WTC11 (cell line): ENCODE data around the gene CABP7. TPM values are rescaled to one million over a fixed set of nuclear protein-coding genes. Genes with fewer than 3 reads are reported as not detected.

Experiments
- ATAC-seq: fragments of 200-7000 bp; cut with Tn5 transposase; 2 replicates; pipeline ENCODE4 v1.10.0; 2021; ENCODE audit warnings: mild to moderate bottlenecking, moderate library complexity
- CTCF ChIA-PET: fragments of 300-600 bp; sonication (Branson Sonifier 250); formaldehyde crosslinking; loops from one replicate; lab custom pipeline; 2021; ENCODE audit warnings: antibody characterized with exemption; lab: Charles Lee
- POLR2A ChIA-PET: fragments of 350-600 bp; sonication (Branson Sonifier 250); formaldehyde crosslinking; loops from one replicate; lab custom pipeline; 2021; ENCODE audit warnings: antibody characterized with exemption; lab: Charles Lee
- DNase-seq: peaks from one replicate; pipeline ENCODE4 v3.0.0; 2021; ENCODE audit warnings: low spot score
- H3K27ac Mint-ChIP-seq: 2 replicates; pipeline ENCODE4 v1.8.0; 2021; ENCODE audit warnings: mixed read lengths
- H3K27me3 Mint-ChIP-seq: 2 replicates; pipeline ENCODE4 v1.8.0; 2021; ENCODE audit warnings: low read depth, mild to moderate bottlenecking, moderate library complexity, mixed read lengths
- H3K36me3 Mint-ChIP-seq: 2 replicates; pipeline ENCODE4 v1.8.0; 2021; ENCODE audit warnings: mixed read lengths
- H3K4me1 Mint-ChIP-seq: 2 replicates; pipeline ENCODE4 v1.8.0; 2022; ENCODE audit warnings: mixed read lengths
- H3K4me3 Mint-ChIP-seq: 2 replicates; pipeline ENCODE4 v1.8.0; 2021; ENCODE audit warnings: mild to moderate bottlenecking, moderate library complexity, mixed read lengths
- H3K9me3 Mint-ChIP-seq: 2 replicates; pipeline ENCODE4 v1.8.0; 2021; ENCODE audit warnings: mixed read lengths
- ATF1 ChIP-seq: sonication (generic); formaldehyde crosslinking; IDR thresholded peaks from 2 replicates; pipeline ENCODE4 v1.8.1; 2023; ENCODE audit warnings: mild to moderate bottlenecking, moderate library complexity, missing genetic modification reagents
- CBFB ChIP-seq: sonication (generic); formaldehyde crosslinking; IDR thresholded peaks from 2 replicates; pipeline ENCODE4 v1.8.1; 2022; ENCODE audit warnings: mild to moderate bottlenecking, low read depth, missing genetic modification reagents
- ELF4 ChIP-seq: sonication (generic); formaldehyde crosslinking; IDR thresholded peaks from 2 replicates; pipeline ENCODE4 v1.8.1; 2022; ENCODE audit warnings: low read depth, mild to moderate bottlenecking, moderate library complexity, missing genetic modification reagents
- FOXP1 ChIP-seq: sonication (generic); formaldehyde crosslinking; IDR thresholded peaks from 2 replicates; pipeline ENCODE4 v1.8.0; 2022; ENCODE audit warnings: missing genetic modification reagents, mild to moderate bottlenecking, moderate library complexity, borderline replicate concordance
- GRHL2 ChIP-seq: fragments of 250-450 bp; sonication (Bioruptor Pico); IDR thresholded peaks from 2 replicates; pipeline ENCODE4 v1.8.0; 2022; ENCODE audit warnings: mild to moderate bottlenecking, moderate library complexity; ENCODE audit not compliant: insufficient replicate concordance, severe bottlenecking
- JUN ChIP-seq: sonication (generic); formaldehyde crosslinking; IDR thresholded peaks from 2 replicates; pipeline ENCODE4 v1.8.0; 2023; ENCODE audit warnings: mild to moderate bottlenecking, missing genetic modification reagents
- MXD4 ChIP-seq: fragments of 250-450 bp; sonication (Bioruptor Pico); IDR thresholded peaks from 2 replicates; pipeline ENCODE4 v1.8.0; 2021; ENCODE audit warnings: mild to moderate bottlenecking, moderate library complexity, borderline replicate concordance
- PRRX2 ChIP-seq: fragments of 250-450 bp; sonication (Bioruptor Pico); IDR thresholded peaks from 2 replicates; pipeline ENCODE4 v1.8.0; 2021; ENCODE audit warnings: mild to moderate bottlenecking
- SMAD4 ChIP-seq: sonication (generic); formaldehyde crosslinking; IDR thresholded peaks from 2 replicates; pipeline ENCODE4 v1.8.0; 2022; ENCODE audit warnings: mild to moderate bottlenecking, missing genetic modification reagents
- TP53 ChIP-seq: sonication (generic); formaldehyde crosslinking; IDR thresholded peaks from 2 replicates; pipeline ENCODE4 v1.8.1; 2023; ENCODE audit warnings: mild to moderate bottlenecking, missing genetic modification reagents
- ZNF263 ChIP-seq: sonication (generic); formaldehyde crosslinking; IDR thresholded peaks from 2 replicates; pipeline ENCODE4 v1.8.1; 2022; ENCODE audit warnings: low read depth, mild to moderate bottlenecking, moderate library complexity, missing genetic modification reagents
- ZNF416 ChIP-seq: fragments of 250-450 bp; sonication (Bioruptor Pico); IDR thresholded peaks from 2 replicates; pipeline ENCODE4 v1.9.0; 2021; ENCODE audit warnings: mild to moderate bottlenecking, inconsistent platforms
- total RNA-seq: library from RNA; stranded (reverse); gene quantifications from 3 replicates; pipeline ENCODE4 v1.2.3, GENCODE V29; 2021
- TF ChIP-seq, protein P1 (sequence below): fragments of 250-450 bp; sonication (Bioruptor Pico); IDR thresholded peaks from 2 replicates; pipeline ENCODE4 v1.9.0; 2021; ENCODE audit warnings: mild to moderate bottlenecking, borderline replicate concordance
- TF ChIP-seq, protein P2 (sequence below): sonication (generic); formaldehyde crosslinking; IDR thresholded peaks from 2 replicates; pipeline ENCODE4 v1.8.1; 2022; ENCODE audit warnings: low read depth, missing genetic modification reagents, borderline replicate concordance
- TF ChIP-seq, protein P3 (sequence below): sonication (generic); formaldehyde crosslinking; IDR thresholded peaks from 2 replicates; pipeline ENCODE4 v1.8.1; 2023; ENCODE audit warnings: mild to moderate bottlenecking, missing genetic modification reagents, borderline replicate concordance
- TF ChIP-seq, protein P4 (sequence below): fragments of 250-450 bp; sonication (Bioruptor Pico); conservative IDR thresholded peaks from 2 replicates; pipeline ENCODE4 v1.9.0; 2021; ENCODE audit warnings: mild to moderate bottlenecking
- TF ChIP-seq, protein P5 (sequence below): sonication (generic); formaldehyde crosslinking; IDR thresholded peaks from 2 replicates; pipeline ENCODE4 v1.8.1; 2023; ENCODE audit warnings: mild to moderate bottlenecking, moderate library complexity, missing genetic modification reagents

Gene CABP7
- total RNA-seq, 1 experiment from 2014 or later: 0.17 TPM

DNA sequence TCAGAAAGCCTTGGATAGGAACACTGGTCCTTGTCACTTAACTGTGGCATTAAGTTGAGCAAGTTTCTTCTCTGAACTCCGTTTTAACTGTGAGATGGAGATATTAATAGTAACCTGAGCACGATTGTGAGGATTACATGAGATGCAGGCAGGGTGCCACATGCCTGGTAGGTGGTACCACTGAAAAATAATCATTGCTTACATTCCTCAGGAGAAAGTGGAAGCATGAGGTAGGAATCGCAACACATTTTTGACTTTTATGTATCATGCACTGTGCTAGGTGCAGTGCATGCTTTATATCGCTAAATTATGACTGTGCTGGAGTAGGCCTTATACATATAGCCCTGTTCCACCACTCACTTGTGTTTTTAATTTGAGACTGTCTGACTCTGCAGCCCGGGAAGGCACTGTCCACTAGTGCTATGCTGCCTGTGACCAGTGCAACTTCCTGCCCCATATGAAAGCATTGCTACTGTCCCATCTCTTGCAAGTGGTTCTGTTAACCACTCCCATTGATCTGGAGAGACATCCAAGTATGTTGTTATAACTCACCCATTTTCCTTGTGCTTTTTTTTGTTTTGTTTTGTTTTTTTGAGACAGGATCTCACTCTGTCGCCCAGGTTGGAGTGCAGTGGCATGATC lies 48.4 kb downstream of the CABP7 start:
- Mint-ChIP-seq H3K4me1 (peaks cover 14% of the 10 kb centered on the region), H3K4me3 (peak overlapping the region; percentile 100), H3K27ac (peak overlapping the region; percentile 100), H3K27me3 (no peaks in the 10 kb centered on the region), H3K9me3 (no peaks in the 10 kb centered on the region), H3K36me3 (peaks cover 27% of the 10 kb centered on the region)
- ChIA-PET POLR2A (interaction anchor here (0.7 kb wide), 1 partner anchor 336 kb away, joined by 3 read pairs; no protein-coding TSS in a partner anchor), CTCF (no interaction called here)
- ATAC-seq (no peak), DNase-seq (no peak)
- TF ChIP-seq ELF4 (CRISPR knock-in tag) (no peak), ZNF416 (CRISPR knock-in tag) (no peak), GRHL2 (no peak), ZNF263 (CRISPR knock-in tag) (no peak), SMAD4 (CRISPR knock-in tag) (no peak), JUN (CRISPR knock-in tag) (no peak), MXD4 (no peak), ATF1 (CRISPR knock-in tag) (no peak), PRRX2 (CRISPR knock-in tag) (no peak), CBFB (no peak), FOXP1 (no peak), TP53 (CRISPR knock-in tag) (no peak)
- TF ChIP-seq, protein P1, sequence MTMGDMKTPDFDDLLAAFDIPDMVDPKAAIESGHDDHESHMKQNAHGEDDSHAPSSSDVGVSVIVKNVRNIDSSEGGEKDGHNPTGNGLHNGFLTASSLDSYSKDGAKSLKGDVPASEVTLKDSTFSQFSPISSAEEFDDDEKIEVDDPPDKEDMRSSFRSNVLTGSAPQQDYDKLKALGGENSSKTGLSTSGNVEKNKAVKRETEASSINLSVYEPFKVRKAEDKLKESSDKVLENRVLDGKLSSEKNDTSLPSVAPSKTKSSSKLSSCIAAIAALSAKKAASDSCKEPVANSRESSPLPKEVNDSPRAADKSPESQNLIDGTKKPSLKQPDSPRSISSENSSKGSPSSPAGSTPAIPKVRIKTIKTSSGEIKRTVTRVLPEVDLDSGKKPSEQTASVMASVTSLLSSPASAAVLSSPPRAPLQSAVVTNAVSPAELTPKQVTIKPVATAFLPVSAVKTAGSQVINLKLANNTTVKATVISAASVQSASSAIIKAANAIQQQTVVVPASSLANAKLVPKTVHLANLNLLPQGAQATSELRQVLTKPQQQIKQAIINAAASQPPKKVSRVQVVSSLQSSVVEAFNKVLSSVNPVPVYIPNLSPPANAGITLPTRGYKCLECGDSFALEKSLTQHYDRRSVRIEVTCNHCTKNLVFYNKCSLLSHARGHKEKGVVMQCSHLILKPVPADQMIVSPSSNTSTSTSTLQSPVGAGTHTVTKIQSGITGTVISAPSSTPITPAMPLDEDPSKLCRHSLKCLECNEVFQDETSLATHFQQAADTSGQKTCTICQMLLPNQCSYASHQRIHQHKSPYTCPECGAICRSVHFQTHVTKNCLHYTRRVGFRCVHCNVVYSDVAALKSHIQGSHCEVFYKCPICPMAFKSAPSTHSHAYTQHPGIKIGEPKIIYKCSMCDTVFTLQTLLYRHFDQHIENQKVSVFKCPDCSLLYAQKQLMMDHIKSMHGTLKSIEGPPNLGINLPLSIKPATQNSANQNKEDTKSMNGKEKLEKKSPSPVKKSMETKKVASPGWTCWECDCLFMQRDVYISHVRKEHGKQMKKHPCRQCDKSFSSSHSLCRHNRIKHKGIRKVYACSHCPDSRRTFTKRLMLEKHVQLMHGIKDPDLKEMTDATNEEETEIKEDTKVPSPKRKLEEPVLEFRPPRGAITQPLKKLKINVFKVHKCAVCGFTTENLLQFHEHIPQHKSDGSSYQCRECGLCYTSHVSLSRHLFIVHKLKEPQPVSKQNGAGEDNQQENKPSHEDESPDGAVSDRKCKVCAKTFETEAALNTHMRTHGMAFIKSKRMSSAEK: no peak
- TF ChIP-seq, protein P2, sequence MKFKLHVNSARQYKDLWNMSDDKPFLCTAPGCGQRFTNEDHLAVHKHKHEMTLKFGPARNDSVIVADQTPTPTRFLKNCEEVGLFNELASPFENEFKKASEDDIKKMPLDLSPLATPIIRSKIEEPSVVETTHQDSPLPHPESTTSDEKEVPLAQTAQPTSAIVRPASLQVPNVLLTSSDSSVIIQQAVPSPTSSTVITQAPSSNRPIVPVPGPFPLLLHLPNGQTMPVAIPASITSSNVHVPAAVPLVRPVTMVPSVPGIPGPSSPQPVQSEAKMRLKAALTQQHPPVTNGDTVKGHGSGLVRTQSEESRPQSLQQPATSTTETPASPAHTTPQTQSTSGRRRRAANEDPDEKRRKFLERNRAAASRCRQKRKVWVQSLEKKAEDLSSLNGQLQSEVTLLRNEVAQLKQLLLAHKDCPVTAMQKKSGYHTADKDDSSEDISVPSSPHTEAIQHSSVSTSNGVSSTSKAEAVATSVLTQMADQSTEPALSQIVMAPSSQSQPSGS (CRISPR knock-in tag): no peak
- TF ChIP-seq, protein P3, sequence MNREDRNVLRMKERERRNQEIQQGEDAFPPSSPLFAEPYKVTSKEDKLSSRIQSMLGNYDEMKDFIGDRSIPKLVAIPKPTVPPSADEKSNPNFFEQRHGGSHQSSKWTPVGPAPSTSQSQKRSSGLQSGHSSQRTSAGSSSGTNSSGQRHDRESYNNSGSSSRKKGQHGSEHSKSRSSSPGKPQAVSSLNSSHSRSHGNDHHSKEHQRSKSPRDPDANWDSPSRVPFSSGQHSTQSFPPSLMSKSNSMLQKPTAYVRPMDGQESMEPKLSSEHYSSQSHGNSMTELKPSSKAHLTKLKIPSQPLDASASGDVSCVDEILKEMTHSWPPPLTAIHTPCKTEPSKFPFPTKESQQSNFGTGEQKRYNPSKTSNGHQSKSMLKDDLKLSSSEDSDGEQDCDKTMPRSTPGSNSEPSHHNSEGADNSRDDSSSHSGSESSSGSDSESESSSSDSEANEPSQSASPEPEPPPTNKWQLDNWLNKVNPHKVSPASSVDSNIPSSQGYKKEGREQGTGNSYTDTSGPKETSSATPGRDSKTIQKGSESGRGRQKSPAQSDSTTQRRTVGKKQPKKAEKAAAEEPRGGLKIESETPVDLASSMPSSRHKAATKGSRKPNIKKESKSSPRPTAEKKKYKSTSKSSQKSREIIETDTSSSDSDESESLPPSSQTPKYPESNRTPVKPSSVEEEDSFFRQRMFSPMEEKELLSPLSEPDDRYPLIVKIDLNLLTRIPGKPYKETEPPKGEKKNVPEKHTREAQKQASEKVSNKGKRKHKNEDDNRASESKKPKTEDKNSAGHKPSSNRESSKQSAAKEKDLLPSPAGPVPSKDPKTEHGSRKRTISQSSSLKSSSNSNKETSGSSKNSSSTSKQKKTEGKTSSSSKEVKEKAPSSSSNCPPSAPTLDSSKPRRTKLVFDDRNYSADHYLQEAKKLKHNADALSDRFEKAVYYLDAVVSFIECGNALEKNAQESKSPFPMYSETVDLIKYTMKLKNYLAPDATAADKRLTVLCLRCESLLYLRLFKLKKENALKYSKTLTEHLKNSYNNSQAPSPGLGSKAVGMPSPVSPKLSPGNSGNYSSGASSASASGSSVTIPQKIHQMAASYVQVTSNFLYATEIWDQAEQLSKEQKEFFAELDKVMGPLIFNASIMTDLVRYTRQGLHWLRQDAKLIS (CRISPR knock-in tag): no peak
- TF ChIP-seq, protein P4, sequence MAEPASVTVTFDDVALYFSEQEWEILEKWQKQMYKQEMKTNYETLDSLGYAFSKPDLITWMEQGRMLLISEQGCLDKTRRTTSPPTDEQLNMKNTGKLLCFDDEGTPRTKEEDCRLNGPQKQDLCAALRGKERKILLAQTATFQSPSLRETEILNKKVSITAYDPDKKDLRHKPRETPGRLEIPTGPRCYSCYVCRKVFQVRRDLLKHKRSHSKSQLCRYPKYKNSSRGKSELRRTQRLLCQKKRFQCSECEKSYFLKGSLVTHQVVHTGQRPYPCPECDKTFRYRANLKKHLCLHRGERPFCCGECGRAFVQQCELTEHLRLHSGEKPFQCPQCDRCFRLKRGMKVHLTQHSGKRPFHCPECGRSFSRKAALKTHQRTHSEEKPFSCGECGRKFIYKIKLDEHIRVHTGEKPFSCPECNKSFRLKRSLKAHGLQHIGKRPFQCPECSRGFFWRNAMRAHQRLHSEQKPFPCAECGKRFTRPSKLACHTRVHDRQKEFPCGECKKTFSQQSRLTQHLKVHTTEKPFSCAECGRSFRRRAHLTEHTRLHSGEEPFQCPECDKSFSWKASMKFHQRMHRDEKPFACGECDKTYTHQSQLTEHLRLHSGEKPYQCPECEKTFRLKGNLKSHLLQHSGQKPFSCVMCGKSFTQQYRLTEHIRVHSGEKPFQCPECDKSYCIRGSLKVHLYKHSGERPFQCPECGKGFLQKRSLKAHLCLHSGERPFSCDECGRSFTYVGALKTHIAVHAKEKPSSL (CRISPR knock-in tag): no peak
- TF ChIP-seq, protein P5, sequence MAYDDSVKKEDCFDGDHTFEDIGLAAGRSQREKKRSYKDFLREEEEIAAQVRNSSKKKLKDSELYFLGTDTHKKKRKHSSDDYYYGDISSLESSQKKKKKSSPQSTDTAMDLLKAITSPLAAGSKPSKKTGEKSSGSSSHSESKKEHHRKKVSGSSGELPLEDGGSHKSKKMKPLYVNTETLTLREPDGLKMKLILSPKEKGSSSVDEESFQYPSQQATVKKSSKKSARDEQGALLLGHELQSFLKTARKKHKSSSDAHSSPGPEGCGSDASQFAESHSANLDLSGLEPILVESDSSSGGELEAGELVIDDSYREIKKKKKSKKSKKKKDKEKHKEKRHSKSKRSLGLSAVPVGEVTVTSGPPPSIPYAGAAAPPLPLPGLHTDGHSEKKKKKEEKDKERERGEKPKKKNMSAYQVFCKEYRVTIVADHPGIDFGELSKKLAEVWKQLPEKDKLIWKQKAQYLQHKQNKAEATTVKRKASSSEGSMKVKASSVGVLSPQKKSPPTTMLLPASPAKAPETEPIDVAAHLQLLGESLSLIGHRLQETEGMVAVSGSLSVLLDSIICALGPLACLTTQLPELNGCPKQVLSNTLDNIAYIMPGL (CRISPR knock-in tag): no peak
